Measurements from ENCODE around the gene BPIFB3.

The BPIFB3 gene

DNA sequence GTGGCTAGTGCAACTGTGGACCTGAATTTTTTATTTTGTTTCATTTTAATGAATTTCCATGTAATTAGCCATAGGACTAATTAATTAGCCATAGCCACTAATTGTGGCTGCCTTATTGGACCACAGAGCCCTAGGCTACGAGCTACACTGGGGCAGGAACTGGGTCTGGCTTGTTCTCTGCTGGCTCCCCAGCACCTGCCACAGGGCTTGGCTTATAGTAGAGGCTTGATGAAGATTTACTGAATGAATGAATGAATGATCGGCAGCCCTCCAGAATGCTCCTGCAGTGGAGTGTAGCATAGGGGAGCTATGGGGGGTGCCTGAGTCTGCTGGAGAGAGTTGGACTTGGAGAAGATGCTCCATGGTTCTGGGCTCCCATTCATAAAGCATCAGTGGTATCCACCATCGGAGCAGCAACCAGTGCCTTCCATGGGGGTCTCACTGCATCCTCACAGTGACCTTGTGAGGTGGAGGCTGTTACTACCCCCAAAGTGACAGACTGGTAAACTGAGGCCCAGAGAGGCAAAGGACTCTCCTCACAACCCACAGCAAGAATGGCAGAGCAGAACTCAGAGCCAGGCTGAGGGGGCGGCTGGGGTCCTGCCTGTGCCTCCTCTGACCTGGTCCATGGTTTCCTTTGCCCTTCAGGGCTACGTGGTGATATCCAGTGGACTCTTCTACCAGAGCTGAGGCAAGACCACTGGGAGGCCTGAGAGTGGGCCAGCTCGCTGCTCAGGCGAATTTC lies 30.8 kb upstream of the BPIFB3 start:
- no peak for DNase-seq (ENCODE audit: low read depth in 2 of 2)
- TF ChIP-seq, protein P1, sequence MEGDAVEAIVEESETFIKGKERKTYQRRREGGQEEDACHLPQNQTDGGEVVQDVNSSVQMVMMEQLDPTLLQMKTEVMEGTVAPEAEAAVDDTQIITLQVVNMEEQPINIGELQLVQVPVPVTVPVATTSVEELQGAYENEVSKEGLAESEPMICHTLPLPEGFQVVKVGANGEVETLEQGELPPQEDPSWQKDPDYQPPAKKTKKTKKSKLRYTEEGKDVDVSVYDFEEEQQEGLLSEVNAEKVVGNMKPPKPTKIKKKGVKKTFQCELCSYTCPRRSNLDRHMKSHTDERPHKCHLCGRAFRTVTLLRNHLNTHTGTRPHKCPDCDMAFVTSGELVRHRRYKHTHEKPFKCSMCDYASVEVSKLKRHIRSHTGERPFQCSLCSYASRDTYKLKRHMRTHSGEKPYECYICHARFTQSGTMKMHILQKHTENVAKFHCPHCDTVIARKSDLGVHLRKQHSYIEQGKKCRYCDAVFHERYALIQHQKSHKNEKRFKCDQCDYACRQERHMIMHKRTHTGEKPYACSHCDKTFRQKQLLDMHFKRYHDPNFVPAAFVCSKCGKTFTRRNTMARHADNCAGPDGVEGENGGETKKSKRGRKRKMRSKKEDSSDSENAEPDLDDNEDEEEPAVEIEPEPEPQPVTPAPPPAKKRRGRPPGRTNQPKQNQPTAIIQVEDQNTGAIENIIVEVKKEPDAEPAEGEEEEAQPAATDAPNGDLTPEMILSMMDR (IDR thresholded peaks at IDR 0.05; ENCODE audit: low read depth, low read length) = no peak
- H3K4me3 ChIP-seq (replicated peaks in 1 of 2; ENCODE audit: low read depth in 2 of 2, low read length in 2 of 2) = no peak overlapping the region

DNA sequence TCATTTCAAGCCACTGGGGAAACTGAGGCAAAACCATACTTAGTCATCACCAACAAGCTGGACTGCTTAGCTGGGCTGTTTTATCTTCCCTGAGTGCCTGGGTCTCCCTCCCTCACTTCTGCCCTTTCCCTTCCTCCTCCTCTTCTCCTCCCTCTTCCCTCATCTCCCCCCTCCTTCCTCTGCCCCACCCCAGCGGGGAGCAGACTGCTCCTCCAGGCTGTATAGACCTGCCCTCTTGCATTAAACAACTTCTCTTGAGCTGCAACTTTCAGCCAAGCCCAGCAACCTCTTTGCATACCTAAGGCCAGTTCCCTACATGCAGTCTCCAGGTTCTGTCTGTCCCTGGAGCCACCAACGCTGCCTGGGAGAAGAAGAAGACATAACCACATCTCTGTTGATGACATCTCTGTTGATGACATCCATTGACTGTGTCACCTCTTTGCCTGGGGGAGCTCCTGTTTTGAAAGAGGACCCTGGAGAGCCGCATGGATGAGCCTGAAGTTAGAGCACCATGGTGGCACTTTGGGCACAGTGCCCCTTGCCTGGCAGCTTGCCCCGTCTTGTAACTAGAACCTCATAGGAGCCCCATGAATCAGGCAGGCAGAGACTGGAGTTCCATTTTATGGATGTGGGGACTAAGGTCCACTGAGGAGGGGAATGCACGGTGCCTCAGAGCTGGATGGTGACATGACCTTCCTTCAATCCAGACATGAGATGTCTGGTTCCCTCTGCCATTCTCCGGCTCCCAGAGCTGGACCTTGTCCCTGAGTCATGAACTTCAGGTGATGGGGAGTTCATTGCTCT lies 30.1 kb upstream of the BPIFB3 start:
- TF ChIP-seq, protein P1 (IDR thresholded peaks at IDR 0.05; ENCODE audit: low read depth, low read length) = no peak

DNA sequence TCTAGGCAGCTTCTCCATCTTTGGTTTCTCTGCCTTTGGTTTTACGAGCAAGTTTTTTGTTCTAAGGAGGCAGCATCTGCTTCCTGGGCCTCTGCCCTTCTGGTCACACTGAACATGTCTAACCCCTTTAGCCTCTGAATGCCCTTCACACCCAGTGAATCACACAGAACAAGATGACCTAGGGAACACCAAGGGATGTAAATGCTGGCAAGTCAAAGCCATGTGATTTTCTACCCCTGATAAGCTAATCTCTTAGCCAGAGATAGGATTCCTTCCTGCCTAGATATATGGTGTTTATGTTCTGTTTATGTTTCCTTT lies 29.5 kb upstream of the BPIFB3 start:
- no peak for DNase-seq (ENCODE audit: low read depth in 2 of 2)
- TF ChIP-seq, protein P1 (IDR thresholded peaks at IDR 0.05; ENCODE audit: low read depth, low read length) = no peak
- H3K4me3 ChIP-seq (replicated peaks in 1 of 2; ENCODE audit: low read depth in 2 of 2, low read length in 2 of 2) = no peak overlapping the region

More for the DNA sequence above, 30.1 kb upstream of the BPIFB3 start:
- H3K4me3 ChIP-seq (replicated peaks in 1 of 2; ENCODE audit: low read depth in 2 of 2, low read length in 2 of 2) = no peak overlapping the region
- no peak for DNase-seq (ENCODE audit: low read depth in 2 of 2)

DNA sequence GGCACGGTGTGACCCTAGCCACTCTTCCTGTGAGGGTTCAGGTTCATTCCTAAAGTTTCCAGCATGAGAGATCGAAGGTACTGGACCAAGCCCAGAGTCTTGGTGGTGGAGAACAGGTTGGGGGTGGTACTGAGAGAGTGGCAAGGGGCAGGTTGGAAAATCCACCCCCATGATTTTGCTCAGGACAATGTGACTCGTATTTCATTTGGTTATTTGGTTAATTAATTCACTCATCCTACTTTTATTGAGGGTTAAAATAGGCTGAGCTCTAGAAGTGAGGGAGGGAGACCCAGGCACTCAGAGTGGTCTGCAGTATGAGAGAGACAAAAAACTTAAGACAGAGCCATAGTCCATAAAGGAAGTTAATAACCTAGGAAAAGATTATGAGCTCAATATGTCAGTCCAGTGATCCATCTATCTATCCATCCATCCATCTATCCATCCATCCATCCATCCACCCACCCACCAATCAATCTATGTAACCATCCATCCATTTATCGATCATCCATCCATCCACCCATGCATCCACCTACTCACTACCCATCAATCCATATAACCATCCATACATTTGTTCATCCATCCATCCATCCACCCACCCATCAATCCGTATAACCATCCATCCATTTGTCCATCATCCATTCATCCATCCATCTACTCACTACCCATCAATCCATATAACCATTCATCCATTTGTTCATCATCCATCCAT lies 28.9 kb upstream of the BPIFB3 start:
- TF ChIP-seq, protein P1 (IDR thresholded peaks at IDR 0.05; ENCODE audit: low read depth, low read length) = no peak
- no peak overlapping the region for H3K4me3 ChIP-seq (replicated peaks in 1 of 2; ENCODE audit: low read depth in 2 of 2, low read length in 2 of 2)
- no peak for DNase-seq (ENCODE audit: low read depth in 2 of 2)

DNA sequence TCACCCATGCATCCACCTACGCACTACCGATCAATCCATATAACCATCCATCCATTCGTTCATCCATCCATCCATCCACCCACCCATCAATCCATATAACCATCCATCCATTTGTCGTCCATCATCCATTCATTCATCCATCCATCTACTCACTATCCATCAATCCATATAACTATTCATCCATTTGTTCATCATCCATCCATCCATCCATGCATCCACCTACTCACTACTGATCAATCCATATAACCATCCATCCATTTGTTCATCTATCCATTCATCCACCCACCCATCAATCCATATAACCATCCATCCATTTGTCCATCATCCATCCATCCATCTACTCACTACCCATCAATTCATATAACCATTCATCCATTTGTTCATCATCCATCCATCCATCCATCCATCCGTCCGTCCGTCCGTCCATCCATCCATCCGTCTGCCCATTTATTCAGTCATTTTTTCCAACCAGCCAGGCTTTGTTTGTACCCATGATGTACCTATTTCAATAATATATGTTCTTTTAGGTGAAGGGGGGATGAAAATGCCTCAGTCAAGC lies 28.3 kb upstream of the BPIFB3 start:
- TF ChIP-seq, protein P1 (IDR thresholded peaks at IDR 0.05; ENCODE audit: low read depth, low read length) = no peak
- no peak overlapping the region for H3K4me3 ChIP-seq (replicated peaks in 1 of 2; ENCODE audit: low read depth in 2 of 2, low read length in 2 of 2)
- DNase-seq (ENCODE audit: low read depth in 2 of 2) = no peak

DNA sequence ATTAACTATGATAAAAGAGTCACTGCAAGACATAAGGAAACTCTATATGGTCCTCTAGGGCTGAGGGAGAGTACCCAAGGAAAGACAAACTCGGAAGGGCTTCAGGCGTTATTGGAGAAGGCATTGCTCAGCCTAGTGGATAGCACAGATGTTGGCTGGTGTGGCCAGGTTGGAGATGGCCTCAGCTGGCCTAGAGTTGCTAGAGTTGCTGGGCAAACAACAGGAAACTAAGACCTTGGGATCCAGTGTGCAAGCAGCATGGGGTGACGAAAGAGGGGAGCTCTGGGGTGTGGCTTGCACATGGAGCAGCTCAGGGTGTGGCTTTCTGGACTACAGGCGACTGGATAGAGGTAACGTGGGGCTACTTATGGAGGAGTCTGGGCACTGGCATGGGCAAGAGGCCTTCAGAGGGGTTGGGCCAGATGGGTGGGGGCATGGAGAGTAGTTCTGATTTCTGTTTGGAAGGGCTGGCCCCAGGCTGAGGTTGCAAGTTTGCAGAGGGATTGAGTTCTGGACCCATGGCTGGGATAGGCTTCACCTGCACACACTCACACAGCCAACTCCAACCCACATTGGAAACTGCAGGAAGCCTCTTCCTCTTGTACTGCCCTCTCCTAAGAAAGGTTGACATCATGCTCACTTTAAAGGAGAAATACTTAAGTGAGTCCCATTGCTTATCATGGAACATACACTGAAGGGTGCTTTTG lies 27.5 kb upstream of the BPIFB3 start:
- DNase-seq (ENCODE audit: low read depth in 2 of 2) = no peak
- TF ChIP-seq, protein P1 (IDR thresholded peaks at IDR 0.05; ENCODE audit: low read depth, low read length) = no peak
- no peak overlapping the region for H3K4me3 ChIP-seq (replicated peaks in 1 of 2; ENCODE audit: low read depth in 2 of 2, low read length in 2 of 2)

All from cardiac fibroblast (primary cell).